ENCODE measurements around the gene SSBP3.

The SSBP3 gene

DNA sequence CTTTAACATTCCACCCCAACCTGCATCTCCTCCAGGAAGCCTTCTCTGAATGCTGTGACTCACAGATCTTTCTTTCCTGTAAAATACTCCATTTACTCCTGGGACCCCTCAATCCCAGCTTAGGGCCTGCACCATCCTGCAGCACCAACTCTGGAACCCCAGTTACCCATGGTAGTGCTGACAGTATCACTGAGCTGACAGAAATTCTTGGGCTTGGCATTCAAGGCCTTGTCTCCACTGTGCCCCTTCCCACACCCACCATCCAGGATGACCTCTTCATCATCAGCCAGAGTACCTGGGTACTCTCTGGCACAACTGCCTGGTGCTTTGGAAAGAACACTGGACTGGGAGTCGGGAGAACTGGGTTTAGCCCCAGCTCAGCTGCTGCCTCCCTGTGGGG is 214.7 kb downstream of the SSBP3 start:
- no peak for DNase-seq (ENCODE audit: low read depth in 2 of 2, low spot score in 1 of 2)

- no peak for DNase-seq (ENCODE audit: low read depth in 2 of 2, low spot score in 1 of 2)
These were observed 215.7 kb downstream of the SSBP3 start for GRCh38 chr1:54190526-54190925.

DNA sequence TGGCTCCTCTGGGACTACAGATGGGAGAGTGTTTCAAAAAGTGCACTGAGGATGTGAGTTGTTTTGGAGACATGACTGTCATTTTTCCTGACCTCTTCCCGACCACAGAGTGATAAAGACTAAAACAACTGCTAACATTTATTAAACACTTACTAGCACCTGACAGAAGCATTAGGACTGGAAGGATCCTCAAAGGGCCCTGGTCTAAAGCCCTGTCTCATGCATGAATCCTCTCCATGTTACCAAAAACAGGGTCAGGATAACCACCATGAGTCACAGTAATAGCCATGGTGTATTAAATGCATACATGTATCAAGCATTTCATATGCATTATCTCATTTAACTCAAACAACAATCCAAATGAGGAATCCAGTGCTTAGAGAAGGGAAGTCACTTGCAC is 217.9 kb downstream of the SSBP3 start:
- no peak for DNase-seq (ENCODE audit: low read depth in 2 of 2, low spot score in 1 of 2)

GRCh38 chr1:54186056-54186455 is 220.1 kb downstream of the SSBP3 start:
- no peak for DNase-seq (ENCODE audit: low read depth in 2 of 2, low spot score in 1 of 2)

GRCh38 chr1:54180701-54181360 is 225.4 kb downstream of the SSBP3 start:
- no peak for DNase-seq (ENCODE audit: low read depth in 2 of 2, low spot score in 1 of 2)

DNA sequence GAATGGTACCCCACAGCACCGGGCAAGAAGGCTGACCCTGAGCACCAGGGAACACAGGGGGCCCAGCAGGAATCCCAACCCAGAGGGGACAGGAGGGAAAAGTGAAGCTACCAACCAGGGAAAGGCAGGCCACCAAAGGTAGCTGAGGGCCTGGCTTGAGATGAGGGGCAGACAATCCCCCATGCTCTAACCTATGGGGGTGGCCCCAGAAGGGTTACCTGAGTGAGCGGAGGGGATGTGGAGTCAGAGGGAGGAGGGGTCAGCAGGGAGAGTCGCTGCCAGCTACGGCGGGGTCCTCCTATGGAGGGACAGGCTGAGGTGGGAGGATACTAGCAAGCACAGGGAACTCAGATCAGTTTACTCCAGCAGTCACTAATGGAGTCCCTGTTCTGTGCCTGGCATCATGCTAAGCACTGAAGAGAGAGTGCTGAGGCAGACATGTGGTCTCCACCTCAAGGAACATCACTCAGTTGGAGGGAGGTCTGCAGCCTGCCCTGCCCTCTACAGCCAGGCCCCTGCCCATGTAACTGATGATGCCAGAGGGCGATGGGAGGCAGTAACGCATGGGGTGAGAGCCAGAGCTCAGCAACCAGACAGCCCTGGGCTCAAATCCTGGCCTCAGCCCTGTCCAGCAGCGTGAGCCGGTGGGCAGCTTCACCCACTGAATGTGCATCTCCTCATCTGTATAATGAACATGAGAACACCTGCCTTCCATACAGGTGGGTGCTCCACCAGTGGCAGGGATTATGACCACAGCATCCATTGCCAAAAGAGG is 227.7 kb downstream of the SSBP3 start:
- DNase-seq (ENCODE audit: low read depth in 2 of 2, low spot score in 1 of 2): no peak

GRCh38 chr1:54177726-54178125 is 228.5 kb downstream of the SSBP3 start:
- DNase-seq (ENCODE audit: low read depth in 2 of 2, low spot score in 1 of 2): no peak

DNA sequence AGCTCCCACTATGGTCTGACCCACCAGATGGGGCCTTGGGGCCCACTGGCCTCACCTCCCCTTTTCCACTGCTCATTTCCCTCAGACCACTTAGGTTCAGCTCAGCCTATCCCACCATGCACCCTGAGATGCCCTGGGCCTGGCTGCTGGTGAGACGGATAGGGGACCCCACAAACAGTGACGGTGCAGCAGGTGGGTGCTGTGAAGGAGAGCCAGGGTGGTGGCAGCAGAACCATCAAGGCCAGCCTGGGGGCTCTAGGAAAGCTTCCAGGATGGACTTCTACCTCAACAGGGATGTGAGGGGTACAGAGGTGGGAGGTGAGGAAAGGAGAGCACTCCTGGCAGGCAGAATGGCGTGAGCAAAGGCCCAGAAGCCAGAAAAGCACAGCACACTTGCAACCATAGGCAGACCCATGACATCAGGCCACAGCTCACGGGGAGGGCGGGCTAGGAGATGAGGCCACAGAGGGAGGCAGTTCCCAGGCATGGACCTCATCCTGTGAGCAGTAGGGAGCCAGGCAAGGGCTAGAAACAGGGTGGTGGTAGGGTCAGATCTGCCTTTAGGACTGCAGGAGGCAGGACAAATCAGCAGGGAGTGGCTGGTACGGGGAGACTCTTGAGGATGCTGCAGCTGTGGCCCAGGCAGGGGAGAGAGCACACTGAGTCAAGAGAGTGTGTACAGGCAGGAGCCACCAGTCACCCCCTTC is 229.4 kb downstream of the SSBP3 start:
- DNase-seq (ENCODE audit: low read depth in 2 of 2, low spot score in 1 of 2): no peak

All from stimulated activated CD8-positive, alpha-beta memory T cell treated with anti-CD3 and anti-CD28 coated beads, Interleukin-4, amount 100 ng/mL, for 4 hours (primary cell).